ENCODE measurements around the gene SMURF2.
A peak's percentile ranks its signal among the peaks of the same experiment; 100 is the strongest.

SMURF2 gene

GRCh38 chr17:64698725-64699124 is 36.6 kb upstream of the SMURF2 start:
- DNase-seq = no peak
- Histone ChIP-seq H3K27me3 (replicated peaks) (no peaks in the 10 kb centered on the region), H3K36me3 (replicated peaks) (no peaks in the 10 kb centered on the region), H3K4me3 (ENCODE audit: low read depth, low read length) (no peak overlapping the region), H3K27ac (no peak overlapping the region)
- TF ChIP-seq, protein P1, sequence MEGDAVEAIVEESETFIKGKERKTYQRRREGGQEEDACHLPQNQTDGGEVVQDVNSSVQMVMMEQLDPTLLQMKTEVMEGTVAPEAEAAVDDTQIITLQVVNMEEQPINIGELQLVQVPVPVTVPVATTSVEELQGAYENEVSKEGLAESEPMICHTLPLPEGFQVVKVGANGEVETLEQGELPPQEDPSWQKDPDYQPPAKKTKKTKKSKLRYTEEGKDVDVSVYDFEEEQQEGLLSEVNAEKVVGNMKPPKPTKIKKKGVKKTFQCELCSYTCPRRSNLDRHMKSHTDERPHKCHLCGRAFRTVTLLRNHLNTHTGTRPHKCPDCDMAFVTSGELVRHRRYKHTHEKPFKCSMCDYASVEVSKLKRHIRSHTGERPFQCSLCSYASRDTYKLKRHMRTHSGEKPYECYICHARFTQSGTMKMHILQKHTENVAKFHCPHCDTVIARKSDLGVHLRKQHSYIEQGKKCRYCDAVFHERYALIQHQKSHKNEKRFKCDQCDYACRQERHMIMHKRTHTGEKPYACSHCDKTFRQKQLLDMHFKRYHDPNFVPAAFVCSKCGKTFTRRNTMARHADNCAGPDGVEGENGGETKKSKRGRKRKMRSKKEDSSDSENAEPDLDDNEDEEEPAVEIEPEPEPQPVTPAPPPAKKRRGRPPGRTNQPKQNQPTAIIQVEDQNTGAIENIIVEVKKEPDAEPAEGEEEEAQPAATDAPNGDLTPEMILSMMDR (IDR thresholded peaks at IDR 0.05; ENCODE audit: low read depth, low read length, missing control alignments) = no peak
- in situ Hi-C loops (cut with HindIII; ENCODE audit: low pct_ligation_motif_present, low sequenced_read_pairs) = no loop called here

- H3K27ac ChIP-seq = no peak overlapping the region
- DNase-seq = peak; percentile 77
- no peaks in the 10 kb centered on the region for H3K27me3 ChIP-seq (replicated peaks)
- TF ChIP-seq, protein P1 (IDR thresholded peaks at IDR 0.05; ENCODE audit: low read depth, low read length, missing control alignments) = no peak
- in situ Hi-C loops (cut with HindIII; ENCODE audit: low pct_ligation_motif_present, low sequenced_read_pairs) = no loop called here
- H3K36me3 ChIP-seq (replicated peaks) = no peaks in the 10 kb centered on the region
- H3K4me3 ChIP-seq (ENCODE audit: low read depth, low read length) = no peak overlapping the region
These were observed 32.1 kb upstream of the SMURF2 start for GRCh38 chr17:64694207-64694606.

- H3K36me3 ChIP-seq (replicated peaks) = no peaks in the 10 kb centered on the region
These were observed 30.1 kb upstream of the SMURF2 start for GRCh38 chr17:64692187-64692586.

DNA sequence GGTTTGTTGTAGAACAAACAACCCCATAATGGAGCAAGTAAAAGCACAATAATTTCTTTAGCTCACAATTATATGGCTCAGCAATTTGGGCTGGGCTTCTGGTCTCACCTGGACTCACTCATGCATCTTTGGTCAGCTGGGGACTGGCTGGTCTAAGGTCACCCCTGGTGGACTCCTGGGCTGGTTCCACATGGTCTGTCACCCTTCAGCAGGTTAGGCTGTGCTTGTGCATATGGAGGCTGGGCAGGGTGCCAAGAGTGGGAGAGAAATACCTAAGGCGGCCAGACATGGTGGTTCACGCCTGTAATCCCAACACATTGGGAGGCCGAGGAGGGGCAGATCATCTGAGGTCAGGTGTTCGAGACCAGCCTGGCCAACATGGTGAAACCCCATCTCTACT is 27.0 kb upstream of the SMURF2 start:
- Histone ChIP-seq H3K36me3 (replicated peaks) (no peaks in the 10 kb centered on the region), H3K27me3 (replicated peaks) (no peaks in the 10 kb centered on the region), H3K27ac (no peak overlapping the region), H3K4me3 (ENCODE audit: low read depth, low read length) (no peak overlapping the region)
- in situ Hi-C loops (cut with HindIII; ENCODE audit: low pct_ligation_motif_present, low sequenced_read_pairs) = no loop called here
- DNase-seq = no peak
- TF ChIP-seq, protein P1 (IDR thresholded peaks at IDR 0.05; ENCODE audit: low read depth, low read length, missing control alignments) = no peak

More at GRCh38 chr17:64692187-64692586, 30.1 kb upstream of the SMURF2 start:
- H3K27ac ChIP-seq = no peak overlapping the region
- H3K27me3 ChIP-seq (replicated peaks) = no peaks in the 10 kb centered on the region
- in situ Hi-C loops (cut with HindIII; ENCODE audit: low pct_ligation_motif_present, low sequenced_read_pairs) = no loop called here
- no peak for DNase-seq
- no peak overlapping the region for H3K4me3 ChIP-seq (ENCODE audit: low read depth, low read length)
- TF ChIP-seq, protein P1 (IDR thresholded peaks at IDR 0.05; ENCODE audit: low read depth, low read length, missing control alignments) = no peak

DNA sequence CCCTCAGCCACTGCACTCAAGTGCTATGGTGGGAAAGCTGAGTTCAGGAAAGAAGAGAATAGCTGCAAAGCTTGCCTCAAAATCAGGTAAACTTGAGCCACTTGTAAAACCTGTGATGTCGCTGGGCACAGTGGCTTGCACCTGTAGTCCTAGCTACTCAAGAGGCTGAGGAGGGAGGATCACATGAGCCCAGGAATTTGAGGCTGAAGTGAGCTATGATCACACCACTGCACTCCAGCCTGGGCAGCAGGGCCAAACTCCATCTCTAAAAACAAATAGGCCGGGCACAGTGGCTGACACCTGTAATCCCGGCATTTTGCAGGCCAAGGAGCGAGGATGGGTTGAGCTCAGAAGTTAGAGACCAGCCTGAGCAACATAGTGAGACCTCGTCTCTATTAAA is 26.4 kb upstream of the SMURF2 start:
- no peaks in the 10 kb centered on the region for H3K36me3 ChIP-seq (replicated peaks)
- no peak overlapping the region for H3K4me3 ChIP-seq (ENCODE audit: low read depth, low read length)
- in situ Hi-C loops (cut with HindIII; ENCODE audit: low pct_ligation_motif_present, low sequenced_read_pairs) = no loop called here
- no peak for DNase-seq
- H3K27ac ChIP-seq = no peak overlapping the region
- TF ChIP-seq, protein P1 (IDR thresholded peaks at IDR 0.05; ENCODE audit: low read depth, low read length, missing control alignments) = no peak
- no peaks in the 10 kb centered on the region for H3K27me3 ChIP-seq (replicated peaks)

GRCh38 chr17:64687961-64688360 is 25.9 kb upstream of the SMURF2 start:
- peak overlapping the region; percentile 15 for H3K27ac ChIP-seq
- TF ChIP-seq, protein P1 (IDR thresholded peaks at IDR 0.05; ENCODE audit: low read depth, low read length, missing control alignments) = no peak
- no peaks in the 10 kb centered on the region for H3K27me3 ChIP-seq (replicated peaks)
- H3K36me3 ChIP-seq (replicated peaks) = no peaks in the 10 kb centered on the region
- DNase-seq = no peak
- no peak overlapping the region for H3K4me3 ChIP-seq (ENCODE audit: low read depth, low read length)
- in situ Hi-C loops (cut with HindIII; ENCODE audit: low pct_ligation_motif_present, low sequenced_read_pairs) = no loop called here
